Measurements from ENCODE around the gene EFCAB6.

The EFCAB6 gene

GRCh38 chr22:43777286-43777685 lies 34.8 kb downstream of the EFCAB6 start:
- TF ChIP-seq ESRRG (CRISPR knock-in tag; IDR thresholded peaks at IDR 0.05) (no peak), ZFP30 (CRISPR knock-in tag; IDR thresholded peaks at IDR 0.05) (no peak), CSDC2 (CRISPR knock-in tag; IDR thresholded peaks at IDR 0.05) (no peak), TOX (CRISPR knock-in tag; IDR thresholded peaks at IDR 0.05; ENCODE audit: borderline replicate concordance) (no peak)
- peak; percentile 92 for ATAC-seq

DNA sequence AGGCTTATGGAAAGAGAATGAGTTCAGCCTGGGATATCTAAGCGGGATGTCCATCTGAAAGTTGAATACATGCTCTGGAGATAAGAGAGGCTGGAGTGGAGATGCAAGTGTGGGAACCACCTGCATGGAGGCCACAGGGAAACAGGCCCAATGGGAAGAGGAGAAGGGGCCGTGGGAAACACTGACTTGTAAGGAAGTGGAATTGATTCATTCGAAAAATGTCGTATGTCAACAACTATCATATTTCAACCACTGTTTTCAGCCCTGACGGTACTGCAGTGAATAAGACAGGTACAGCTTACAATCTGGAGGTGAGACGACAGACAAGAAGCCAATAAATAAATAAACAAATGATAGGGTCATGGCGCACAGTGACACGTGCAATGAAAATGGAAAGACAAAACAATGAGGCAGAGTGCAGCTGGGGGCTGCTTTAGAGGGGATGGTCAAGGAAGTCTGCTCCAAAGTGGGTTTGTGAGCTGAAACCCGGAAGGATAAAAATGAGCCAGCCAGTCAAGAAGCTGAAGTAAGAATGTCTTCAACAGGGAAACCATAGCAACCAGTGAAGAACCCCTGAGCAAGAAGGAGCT lies 35.9 kb downstream of the EFCAB6 start:
- ATAC-seq: no peak
- TF ChIP-seq OSR1 (CRISPR knock-in tag; IDR thresholded peaks at IDR 0.05) (no peak), ZC3H10 (CRISPR knock-in tag; IDR thresholded peaks at IDR 0.05) (no peak), SNAI2 (CRISPR knock-in tag; IDR thresholded peaks at IDR 0.05) (no peak)

- ATAC-seq: no peak
- TF ChIP-seq, protein P1, sequence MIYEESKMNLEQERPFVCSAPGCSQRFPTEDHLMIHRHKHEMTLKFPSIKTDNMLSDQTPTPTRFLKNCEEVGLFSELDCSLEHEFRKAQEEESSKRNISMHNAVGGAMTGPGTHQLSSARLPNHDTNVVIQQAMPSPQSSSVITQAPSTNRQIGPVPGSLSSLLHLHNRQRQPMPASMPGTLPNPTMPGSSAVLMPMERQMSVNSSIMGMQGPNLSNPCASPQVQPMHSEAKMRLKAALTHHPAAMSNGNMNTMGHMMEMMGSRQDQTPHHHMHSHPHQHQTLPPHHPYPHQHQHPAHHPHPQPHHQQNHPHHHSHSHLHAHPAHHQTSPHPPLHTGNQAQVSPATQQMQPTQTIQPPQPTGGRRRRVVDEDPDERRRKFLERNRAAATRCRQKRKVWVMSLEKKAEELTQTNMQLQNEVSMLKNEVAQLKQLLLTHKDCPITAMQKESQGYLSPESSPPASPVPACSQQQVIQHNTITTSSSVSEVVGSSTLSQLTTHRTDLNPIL (CRISPR knock-in tag; IDR thresholded peaks at IDR 0.05; ENCODE audit: low read depth): no peak
- TF ChIP-seq ESRRG (CRISPR knock-in tag; IDR thresholded peaks at IDR 0.05) (no peak), TCF4 (CRISPR knock-in tag; IDR thresholded peaks at IDR 0.05; ENCODE audit: borderline replicate concordance) (no peak), ZNF565 (CRISPR knock-in tag; conservative IDR thresholded peaks at IDR 0.05; ENCODE audit: low read depth) (no peak)
Measured at GRCh38 chr22:43774318-43774915, 37.7 kb downstream of the EFCAB6 start.

DNA sequence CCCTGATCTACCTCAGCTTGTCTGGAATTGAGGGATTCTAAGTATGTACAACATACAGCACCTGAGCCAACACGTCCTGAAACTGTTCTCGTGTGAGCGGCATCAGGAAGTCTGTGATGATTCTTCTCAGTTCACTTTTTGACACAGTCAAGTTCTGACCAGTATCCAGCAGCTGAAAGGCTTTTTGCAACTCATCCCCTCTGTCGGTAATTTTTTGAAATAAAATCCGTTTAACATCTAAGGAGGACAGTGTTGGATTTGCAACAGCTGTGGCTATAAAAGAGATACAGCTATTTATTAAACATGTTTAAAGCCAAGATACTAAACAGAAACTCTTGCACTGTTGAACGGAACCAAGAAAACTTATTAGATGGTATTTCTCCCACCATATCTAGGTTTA lies 39.3 kb downstream of the EFCAB6 start:
- TF ChIP-seq GLIS3 (CRISPR knock-in tag; IDR thresholded peaks at IDR 0.05): no peak
- TF ChIP-seq BACH2 (CRISPR knock-in tag; IDR thresholded peaks at IDR 0.05; ENCODE audit: borderline replicate concordance): no peak
- TF ChIP-seq, protein P2, sequence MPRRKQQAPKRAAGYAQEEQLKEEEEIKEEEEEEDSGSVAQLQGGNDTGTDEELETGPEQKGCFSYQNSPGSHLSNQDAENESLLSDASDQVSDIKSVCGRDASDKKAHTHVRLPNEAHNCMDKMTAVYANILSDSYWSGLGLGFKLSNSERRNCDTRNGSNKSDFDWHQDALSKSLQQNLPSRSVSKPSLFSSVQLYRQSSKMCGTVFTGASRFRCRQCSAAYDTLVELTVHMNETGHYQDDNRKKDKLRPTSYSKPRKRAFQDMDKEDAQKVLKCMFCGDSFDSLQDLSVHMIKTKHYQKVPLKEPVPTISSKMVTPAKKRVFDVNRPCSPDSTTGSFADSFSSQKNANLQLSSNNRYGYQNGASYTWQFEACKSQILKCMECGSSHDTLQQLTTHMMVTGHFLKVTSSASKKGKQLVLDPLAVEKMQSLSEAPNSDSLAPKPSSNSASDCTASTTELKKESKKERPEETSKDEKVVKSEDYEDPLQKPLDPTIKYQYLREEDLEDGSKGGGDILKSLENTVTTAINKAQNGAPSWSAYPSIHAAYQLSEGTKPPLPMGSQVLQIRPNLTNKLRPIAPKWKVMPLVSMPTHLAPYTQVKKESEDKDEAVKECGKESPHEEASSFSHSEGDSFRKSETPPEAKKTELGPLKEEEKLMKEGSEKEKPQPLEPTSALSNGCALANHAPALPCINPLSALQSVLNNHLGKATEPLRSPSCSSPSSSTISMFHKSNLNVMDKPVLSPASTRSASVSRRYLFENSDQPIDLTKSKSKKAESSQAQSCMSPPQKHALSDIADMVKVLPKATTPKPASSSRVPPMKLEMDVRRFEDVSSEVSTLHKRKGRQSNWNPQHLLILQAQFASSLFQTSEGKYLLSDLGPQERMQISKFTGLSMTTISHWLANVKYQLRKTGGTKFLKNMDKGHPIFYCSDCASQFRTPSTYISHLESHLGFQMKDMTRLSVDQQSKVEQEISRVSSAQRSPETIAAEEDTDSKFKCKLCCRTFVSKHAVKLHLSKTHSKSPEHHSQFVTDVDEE (CRISPR knock-in tag; IDR thresholded peaks at IDR 0.05): no peak
- TF ChIP-seq, protein P1 (CRISPR knock-in tag; IDR thresholded peaks at IDR 0.05; ENCODE audit: low read depth): no peak
- TF ChIP-seq ZNF70 (CRISPR knock-in tag; IDR thresholded peaks at IDR 0.05): no peak
- TF ChIP-seq ESRRG (CRISPR knock-in tag; IDR thresholded peaks at IDR 0.05): no peak
- TF ChIP-seq RARB (CRISPR knock-in tag; IDR thresholded peaks at IDR 0.05): no peak
- TF ChIP-seq TCF4 (CRISPR knock-in tag; IDR thresholded peaks at IDR 0.05; ENCODE audit: borderline replicate concordance): no peak
- TF ChIP-seq PPARA (CRISPR knock-in tag; IDR thresholded peaks at IDR 0.05; ENCODE audit: borderline replicate concordance): no peak
- no peak for TF ChIP-seq CSDC2 (CRISPR knock-in tag; IDR thresholded peaks at IDR 0.05)
- no peak for ATAC-seq

DNA sequence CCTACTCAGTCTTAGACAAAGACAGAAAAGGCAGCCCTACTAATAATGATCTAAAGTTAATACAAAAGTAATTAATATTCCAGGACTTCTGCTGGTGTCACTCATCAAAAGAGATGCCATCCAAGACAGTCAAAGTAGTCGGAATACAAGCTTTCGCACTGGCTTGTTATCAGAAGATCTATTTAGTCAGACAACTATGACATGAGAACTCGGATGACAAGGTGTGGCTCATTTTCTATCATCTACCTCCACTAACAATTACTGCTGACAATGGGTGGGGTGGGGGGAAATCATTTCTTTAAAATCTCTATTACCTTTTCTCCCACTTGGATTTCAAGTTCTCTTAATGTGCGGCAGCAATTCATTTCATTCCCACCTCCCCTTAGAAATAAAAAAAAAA lies 56.7 kb downstream of the EFCAB6 start:
- no peak for ATAC-seq
- TF ChIP-seq, protein P1 (CRISPR knock-in tag; IDR thresholded peaks at IDR 0.05; ENCODE audit: low read depth): no peak
- no peak for TF ChIP-seq CSDC2 (CRISPR knock-in tag; IDR thresholded peaks at IDR 0.05)
- no peak for TF ChIP-seq ZC3H10 (CRISPR knock-in tag; IDR thresholded peaks at IDR 0.05)
- TF ChIP-seq, protein P3, sequence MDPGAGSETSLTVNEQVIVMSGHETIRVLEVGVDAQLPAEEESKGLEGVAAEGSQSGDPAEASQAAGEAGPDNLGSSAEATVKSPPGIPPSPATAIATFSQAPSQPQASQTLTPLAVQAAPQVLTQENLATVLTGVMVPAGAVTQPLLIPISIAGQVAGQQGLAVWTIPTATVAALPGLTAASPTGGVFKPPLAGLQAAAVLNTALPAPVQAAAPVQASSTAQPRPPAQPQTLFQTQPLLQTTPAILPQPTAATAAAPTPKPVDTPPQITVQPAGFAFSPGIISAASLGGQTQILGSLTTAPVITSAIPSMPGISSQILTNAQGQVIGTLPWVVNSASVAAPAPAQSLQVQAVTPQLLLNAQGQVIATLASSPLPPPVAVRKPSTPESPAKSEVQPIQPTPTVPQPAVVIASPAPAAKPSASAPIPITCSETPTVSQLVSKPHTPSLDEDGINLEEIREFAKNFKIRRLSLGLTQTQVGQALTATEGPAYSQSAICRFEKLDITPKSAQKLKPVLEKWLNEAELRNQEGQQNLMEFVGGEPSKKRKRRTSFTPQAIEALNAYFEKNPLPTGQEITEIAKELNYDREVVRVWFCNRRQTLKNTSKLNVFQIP (CRISPR knock-in tag; IDR thresholded peaks at IDR 0.05; ENCODE audit: borderline replicate concordance, low read depth): no peak
- no peak for TF ChIP-seq ZFP30 (CRISPR knock-in tag; IDR thresholded peaks at IDR 0.05)
- TF ChIP-seq, protein P4, sequence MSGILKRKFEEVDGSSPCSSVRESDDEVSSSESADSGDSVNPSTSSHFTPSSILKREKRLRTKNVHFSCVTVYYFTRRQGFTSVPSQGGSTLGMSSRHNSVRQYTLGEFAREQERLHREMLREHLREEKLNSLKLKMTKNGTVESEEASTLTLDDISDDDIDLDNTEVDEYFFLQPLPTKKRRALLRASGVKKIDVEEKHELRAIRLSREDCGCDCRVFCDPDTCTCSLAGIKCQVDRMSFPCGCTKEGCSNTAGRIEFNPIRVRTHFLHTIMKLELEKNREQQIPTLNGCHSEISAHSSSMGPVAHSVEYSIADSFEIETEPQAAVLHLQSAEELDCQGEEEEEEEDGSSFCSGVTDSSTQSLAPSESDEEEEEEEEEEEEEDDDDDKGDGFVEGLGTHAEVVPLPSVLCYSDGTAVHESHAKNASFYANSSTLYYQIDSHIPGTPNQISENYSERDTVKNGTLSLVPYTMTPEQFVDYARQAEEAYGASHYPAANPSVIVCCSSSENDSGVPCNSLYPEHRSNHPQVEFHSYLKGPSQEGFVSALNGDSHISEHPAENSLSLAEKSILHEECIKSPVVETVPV (CRISPR knock-in tag; IDR thresholded peaks at IDR 0.05): no peak
- TF ChIP-seq, protein P5, sequence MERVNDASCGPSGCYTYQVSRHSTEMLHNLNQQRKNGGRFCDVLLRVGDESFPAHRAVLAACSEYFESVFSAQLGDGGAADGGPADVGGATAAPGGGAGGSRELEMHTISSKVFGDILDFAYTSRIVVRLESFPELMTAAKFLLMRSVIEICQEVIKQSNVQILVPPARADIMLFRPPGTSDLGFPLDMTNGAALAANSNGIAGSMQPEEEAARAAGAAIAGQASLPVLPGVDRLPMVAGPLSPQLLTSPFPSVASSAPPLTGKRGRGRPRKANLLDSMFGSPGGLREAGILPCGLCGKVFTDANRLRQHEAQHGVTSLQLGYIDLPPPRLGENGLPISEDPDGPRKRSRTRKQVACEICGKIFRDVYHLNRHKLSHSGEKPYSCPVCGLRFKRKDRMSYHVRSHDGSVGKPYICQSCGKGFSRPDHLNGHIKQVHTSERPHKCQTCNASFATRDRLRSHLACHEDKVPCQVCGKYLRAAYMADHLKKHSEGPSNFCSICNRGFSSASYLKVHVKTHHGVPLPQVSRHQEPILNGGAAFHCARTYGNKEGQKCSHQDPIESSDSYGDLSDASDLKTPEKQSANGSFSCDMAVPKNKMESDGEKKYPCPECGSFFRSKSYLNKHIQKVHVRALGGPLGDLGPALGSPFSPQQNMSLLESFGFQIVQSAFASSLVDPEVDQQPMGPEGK (CRISPR knock-in tag; IDR thresholded peaks at IDR 0.05; ENCODE audit: borderline replicate concordance): no peak
- no peak for TF ChIP-seq TCF4 (CRISPR knock-in tag; IDR thresholded peaks at IDR 0.05; ENCODE audit: borderline replicate concordance)

Measured in SK-N-SH treated with all-trans-retinoic acid at 6 μM for 48 hours (cell line).